ENCODE results near the gene MEX3C. TPM values are rescaled to one million over a fixed set of nuclear protein-coding genes. Genes with fewer than 3 reads are reported as not detected.

The MEX3C gene
- total and polyA plus RNA-seq, 2 experiments from 2014 or later, result 28.8 to 109 TPM

DNA sequence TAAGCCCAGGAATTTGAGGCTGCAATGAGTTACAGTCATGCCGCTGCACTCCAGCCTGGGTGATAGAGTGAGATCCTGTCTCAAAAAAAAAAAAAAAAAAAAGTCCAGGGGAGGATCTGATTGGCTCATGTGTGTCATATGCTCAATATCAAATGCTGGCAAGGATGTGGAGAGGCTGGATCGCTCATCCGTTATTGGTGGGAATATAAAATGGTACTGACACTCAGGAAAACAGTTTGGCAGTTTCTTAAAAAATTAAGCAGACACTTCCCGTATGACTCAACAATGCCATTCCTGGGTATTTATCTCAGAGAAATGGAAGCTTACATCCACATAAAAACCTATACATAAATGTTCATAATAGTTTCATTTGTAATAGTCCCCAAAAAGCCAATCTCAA, 68.9 kb downstream of the MEX3C start (continued):
- TF ChIP-seq, protein P1, sequence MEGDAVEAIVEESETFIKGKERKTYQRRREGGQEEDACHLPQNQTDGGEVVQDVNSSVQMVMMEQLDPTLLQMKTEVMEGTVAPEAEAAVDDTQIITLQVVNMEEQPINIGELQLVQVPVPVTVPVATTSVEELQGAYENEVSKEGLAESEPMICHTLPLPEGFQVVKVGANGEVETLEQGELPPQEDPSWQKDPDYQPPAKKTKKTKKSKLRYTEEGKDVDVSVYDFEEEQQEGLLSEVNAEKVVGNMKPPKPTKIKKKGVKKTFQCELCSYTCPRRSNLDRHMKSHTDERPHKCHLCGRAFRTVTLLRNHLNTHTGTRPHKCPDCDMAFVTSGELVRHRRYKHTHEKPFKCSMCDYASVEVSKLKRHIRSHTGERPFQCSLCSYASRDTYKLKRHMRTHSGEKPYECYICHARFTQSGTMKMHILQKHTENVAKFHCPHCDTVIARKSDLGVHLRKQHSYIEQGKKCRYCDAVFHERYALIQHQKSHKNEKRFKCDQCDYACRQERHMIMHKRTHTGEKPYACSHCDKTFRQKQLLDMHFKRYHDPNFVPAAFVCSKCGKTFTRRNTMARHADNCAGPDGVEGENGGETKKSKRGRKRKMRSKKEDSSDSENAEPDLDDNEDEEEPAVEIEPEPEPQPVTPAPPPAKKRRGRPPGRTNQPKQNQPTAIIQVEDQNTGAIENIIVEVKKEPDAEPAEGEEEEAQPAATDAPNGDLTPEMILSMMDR (conservative IDR thresholded peaks at IDR 0.05; ENCODE audit: low read depth in 2 of 2), result no peak
- TF ChIP-seq EZH2 (IDR thresholded peaks at IDR 0.05; ENCODE audit: low read depth, unreplicated experiment) (no peak), JUNB (IDR thresholded peaks at IDR 0.05; ENCODE audit: unreplicated experiment) (no peak), CREB1 (CRISPR knock-in tag; IDR thresholded peaks at IDR 0.05; ENCODE audit: low read depth) (no peak), REST (IDR thresholded peaks at IDR 0.05; ENCODE audit: unreplicated experiment) (no peak), EZH2phosphoT487 (IDR thresholded peaks at IDR 0.05; ENCODE audit: unreplicated experiment) (no peak), STAT1 (IDR thresholded peaks at IDR 0.05; ENCODE audit: unreplicated experiment) (no peak), POLR2AphosphoS5 (IDR thresholded peaks at IDR 0.05; ENCODE audit: low read depth) (no peak), ZNF331 (CRISPR knock-in tag; IDR thresholded peaks at IDR 0.05; ENCODE audit: low read depth) (no peak)

DNA sequence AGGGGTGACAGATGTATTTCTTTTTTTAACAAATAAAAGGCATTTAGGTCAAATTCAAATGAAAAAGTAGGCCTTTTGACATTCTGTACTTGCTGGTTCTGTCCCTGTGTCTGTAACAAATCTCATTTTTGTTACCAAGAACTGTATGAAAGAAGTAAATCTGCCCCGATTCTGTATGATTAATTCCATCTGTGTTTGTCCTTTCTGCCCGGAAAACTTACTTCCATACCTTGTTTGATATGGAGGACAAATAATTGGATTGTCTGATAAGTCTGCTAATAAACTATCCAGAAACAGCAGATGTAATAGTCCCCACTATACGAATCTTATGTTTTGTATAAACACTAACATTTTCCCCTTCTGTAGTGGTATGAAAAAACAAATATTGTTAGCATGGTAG, 69.8 kb downstream of the MEX3C start:
- ATAC-seq, result no peak
- H4K20me1 ChIP-seq (replicated peaks; ENCODE audit: insufficient read depth), result no peaks in the 10 kb centered on the region
- H3K4me1 ChIP-seq (ENCODE audit: insufficient read depth), result no peaks in the 10 kb centered on the region; the same call in 1 of the 2 replicates
- Mint-ChIP-seq H3K4me1 (no peaks in the 10 kb centered on the region; the same call in 2 of the 3 replicates), H3K27me3 (ENCODE audit: insufficient read depth, low read depth, poor library complexity) (peaks cover 11% of the 10 kb centered on the region), H3K36me3 (ENCODE audit: low read depth) (peaks cover 11% of the 10 kb centered on the region), H3K4me3 (no peak overlapping the region), H3K27ac (no peak overlapping the region), H3K9me3 (peaks cover 31% of the 10 kb centered on the region)
- no peak overlapping the region for H2AFZ ChIP-seq
- H3F3A ChIP-seq (replicated peaks; ENCODE audit: low read depth), result peaks cover 9% of the 10 kb centered on the region; the same call in 1 of the 2 replicates
- 0 out of 2 replicates have a peak, but pooled peaks cover 2% of the 10 kb centered on the region for H3K9me2 ChIP-seq (ENCODE audit: insufficient read depth)
- no peak overlapping the region for H3K4me3 ChIP-seq
- H3K79me2 ChIP-seq (replicated peaks; ENCODE audit: insufficient read depth), result no peaks in the 10 kb centered on the region
- no peak for DNase-seq (ENCODE audit: low spot score)
- no peak overlapping the region for H3K27ac ChIP-seq (ENCODE audit: low read depth)
- no peak for TF ChIP-seq ETS1 (IDR thresholded peaks at IDR 0.05)
- no peak overlapping the region for H3K4me2 ChIP-seq
- no peaks in the 10 kb centered on the region for H3K36me3 ChIP-seq (ENCODE audit: insufficient read depth)
- no peaks in the 10 kb centered on the region for H3K27me3 ChIP-seq (ENCODE audit: insufficient read depth)
